Breast epithelium (tissue), 4 donors: ENCODE results near the gene KPNA1. TPM values are rescaled to one million over a fixed set of nuclear protein-coding genes. Genes with fewer than 3 reads are reported as not detected.

ENCODE experiments used
- DNase-seq, 2 donors: peaks; one replicate each; pipeline ENCODE4 v3.0.0-alpha.2; 2019; ENCODE audit warnings: low spot score in 2 of 2
- H3K27ac ChIP-seq, 2 donors: fragments of 200-600 bp; sonication (generic) in 1 of 2; one replicate each; pipeline ENCODE4 v1.5.1; 2016 to 2019; ENCODE audit warnings: mild to moderate bottlenecking in 1 of 2
- H3K27me3 ChIP-seq, 2 donors: fragments of 200-600 bp; sonication (generic) in 1 of 2; one replicate each; pipeline versions ENCODE4 v1.5.1 to v1.6.0; 2017 to 2019; ENCODE audit warnings: control low read depth in 1 of 2, mild to moderate bottlenecking in 1 of 2
- H3K36me3 ChIP-seq: fragments of 200-600 bp; one replicate; pipeline ENCODE4 v1.5.1; 2019
- H3K4me1 ChIP-seq, 2 donors: fragments of 200-600 bp; sonication (generic); one replicate each; pipeline ENCODE4 v1.5.1; 2016 to 2019; ENCODE audit warnings: control low read depth in 1 of 2
- H3K4me3 ChIP-seq, 3 donors: fragments of 200-600 bp; sonication (generic); 1 replicate in 2 of 3; 2 replicates in 1 of 3; pipeline ENCODE4 v1.5.1; 2016 to 2019; ENCODE audit warnings: mild to moderate bottlenecking in 3 of 3, moderate library complexity in 2 of 3
- H3K9me3 ChIP-seq, 2 donors: fragments of 200-600 bp; sonication (generic) in 1 of 2; one replicate each; pipeline ENCODE4 v1.5.1; 2016 to 2019; ENCODE audit warnings: control low read depth in 1 of 2
- POLR2A ChIP-seq: fragments of 450-650 bp; IDR thresholded peaks from one replicate; pipeline ENCODE4 v1.6.1; 2016; ENCODE audit warnings: antibody characterized with exemption, mild to moderate bottlenecking, moderate library complexity
- POLR2AphosphoS5 ChIP-seq, 3 donors: sonication (generic); formaldehyde crosslinking; IDR thresholded peaks; one replicate each; pipeline ENCODE4 v1.6.1; 2017; ENCODE audit warnings: antibody characterized with exemption in 3 of 3
- intact Hi-C: fragments of 100-400 bp; cut with DNase I; formaldehyde crosslinking; loops from one replicate; pipeline ENCODE4 v1.15.1; 2023; ENCODE audit warnings: low total_unique reads
- total RNA-seq, 3 donors: library from RNA; depleted of rRNA; stranded (reverse); fragments of >200 nt; gene quantifications; one replicate each; pipeline ENCODE4 v1.1.0, GENCODE V29; 2016
- TF ChIP-seq, protein P1 (sequence below), 3 donors: fragments of 450-650 bp; IDR thresholded peaks; one replicate each; pipeline ENCODE4 v1.5.1; 2016 to 2017; ENCODE audit warnings: antibody characterized with exemption in 3 of 3, mild to moderate bottlenecking in 3 of 3, moderate library complexity in 3 of 3

Gene KPNA1
- total RNA-seq, 3 donors from 2014 or later, result 40.3 to 51.7 (median 42.4) TPM

- Histone ChIP-seq H3K27ac (no peak overlapping the region), H3K36me3 (peaks cover under 1% of the 10 kb centered on the region)
- DNase-seq, result no peak
Observed at GRCh38 chr3:122560680-122561079, 45.9 kb upstream of the KPNA1 start.

DNA sequence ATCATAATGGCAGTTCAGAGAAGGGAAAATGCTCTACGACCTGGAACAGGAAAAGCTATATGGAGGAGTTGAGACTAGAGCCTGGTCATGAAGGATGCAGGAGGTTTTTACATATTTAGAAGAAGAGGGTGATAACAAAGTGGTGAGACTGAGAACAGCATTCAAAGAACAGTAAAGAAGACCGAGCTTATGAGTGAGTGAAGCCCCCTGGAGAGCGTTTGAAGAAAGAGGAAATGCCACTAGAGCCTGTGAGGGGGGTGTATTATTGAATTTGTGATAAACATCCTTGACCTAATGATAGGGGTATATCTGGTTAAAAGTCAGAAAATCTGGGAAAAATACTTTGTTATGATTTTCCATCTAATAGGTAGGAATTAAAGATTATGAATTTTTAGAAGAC lies 45.2 kb upstream of the KPNA1 start:
- no peaks in the 10 kb centered on the region for H3K9me3 ChIP-seq
- DNase-seq, result no peak
- TF ChIP-seq POLR2AphosphoS5 (IDR thresholded peaks at IDR 0.05), result no peak
- TF ChIP-seq, protein P1, sequence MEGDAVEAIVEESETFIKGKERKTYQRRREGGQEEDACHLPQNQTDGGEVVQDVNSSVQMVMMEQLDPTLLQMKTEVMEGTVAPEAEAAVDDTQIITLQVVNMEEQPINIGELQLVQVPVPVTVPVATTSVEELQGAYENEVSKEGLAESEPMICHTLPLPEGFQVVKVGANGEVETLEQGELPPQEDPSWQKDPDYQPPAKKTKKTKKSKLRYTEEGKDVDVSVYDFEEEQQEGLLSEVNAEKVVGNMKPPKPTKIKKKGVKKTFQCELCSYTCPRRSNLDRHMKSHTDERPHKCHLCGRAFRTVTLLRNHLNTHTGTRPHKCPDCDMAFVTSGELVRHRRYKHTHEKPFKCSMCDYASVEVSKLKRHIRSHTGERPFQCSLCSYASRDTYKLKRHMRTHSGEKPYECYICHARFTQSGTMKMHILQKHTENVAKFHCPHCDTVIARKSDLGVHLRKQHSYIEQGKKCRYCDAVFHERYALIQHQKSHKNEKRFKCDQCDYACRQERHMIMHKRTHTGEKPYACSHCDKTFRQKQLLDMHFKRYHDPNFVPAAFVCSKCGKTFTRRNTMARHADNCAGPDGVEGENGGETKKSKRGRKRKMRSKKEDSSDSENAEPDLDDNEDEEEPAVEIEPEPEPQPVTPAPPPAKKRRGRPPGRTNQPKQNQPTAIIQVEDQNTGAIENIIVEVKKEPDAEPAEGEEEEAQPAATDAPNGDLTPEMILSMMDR (IDR thresholded peaks at IDR 0.05), result no peak
- TF ChIP-seq POLR2A, result no peak
- intact Hi-C loops, result no loop called here
- no peaks in the 10 kb centered on the region for H3K27me3 ChIP-seq
- H3K27ac ChIP-seq, result no peak overlapping the region
- H3K4me3 ChIP-seq, result no peak overlapping the region
- peaks cover 8% of the 10 kb centered on the region for H3K36me3 ChIP-seq
- peaks cover 0 to 9% of the 10 kb centered on the region in 2 donors for H3K4me1 ChIP-seq

More at GRCh38 chr3:122560680-122561079, 45.9 kb upstream of the KPNA1 start:
- intact Hi-C loops, result no loop called here
- H3K4me3 ChIP-seq, result no peak overlapping the region
- H3K4me1 ChIP-seq, result peaks cover 0 to 9% of the 10 kb centered on the region in 2 donors
- TF ChIP-seq POLR2A, result no peak
- TF ChIP-seq, protein P1 (IDR thresholded peaks at IDR 0.05), result peak in 2 of 3 donors; percentile 44 to 47
- no peaks in the 10 kb centered on the region for H3K9me3 ChIP-seq
- no peaks in the 10 kb centered on the region for H3K27me3 ChIP-seq

- intact Hi-C loops, result no loop called here
- Histone ChIP-seq H3K4me3 (no peak overlapping the region), H3K27me3 (no peaks in the 10 kb centered on the region), H3K9me3 (no peaks in the 10 kb centered on the region), H3K27ac (no peak overlapping the region), H3K4me1 (peaks cover 0 to 9% of the 10 kb centered on the region in 2 donors), H3K36me3 (peaks cover 9% of the 10 kb centered on the region)
- TF ChIP-seq, protein P1 (IDR thresholded peaks at IDR 0.05), result no peak
- TF ChIP-seq POLR2AphosphoS5 (IDR thresholded peaks at IDR 0.05), result no peak
- TF ChIP-seq POLR2A, result no peak
- DNase-seq, result no peak
Observed at GRCh38 chr3:122558605-122559004, 43.9 kb upstream of the KPNA1 start.

DNA sequence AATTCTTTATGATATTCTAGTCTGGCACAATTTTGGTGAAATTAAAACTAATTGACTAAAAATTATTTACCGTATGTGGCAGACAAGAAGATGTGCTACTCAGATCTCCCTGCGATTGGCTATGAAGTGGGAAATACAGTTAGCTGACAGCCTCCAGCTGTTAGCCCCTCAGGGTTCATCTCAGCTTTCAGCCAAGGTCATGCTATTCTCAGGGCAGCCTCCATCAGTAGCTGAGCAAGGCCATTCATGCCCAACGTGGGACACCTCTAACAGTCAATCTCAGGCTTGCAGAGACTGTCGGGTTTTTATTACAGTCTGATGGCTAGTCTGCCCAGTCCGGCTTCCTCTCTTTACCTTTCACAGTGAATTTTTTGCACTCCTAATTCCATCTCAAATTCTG lies 42.6 kb upstream of the KPNA1 start:
- TF ChIP-seq, protein P1 (IDR thresholded peaks at IDR 0.05), result no peak
- TF ChIP-seq POLR2A, result no peak
- TF ChIP-seq POLR2AphosphoS5 (IDR thresholded peaks at IDR 0.05), result no peak
- intact Hi-C loops, result no loop called here
- Histone ChIP-seq H3K27ac (no peak overlapping the region), H3K27me3 (no peaks in the 10 kb centered on the region), H3K4me3 (no peak overlapping the region), H3K36me3 (peaks cover 9% of the 10 kb centered on the region), H3K4me1 (peaks cover 0 to under 1% of the 10 kb centered on the region in 2 donors), H3K9me3 (no peaks in the 10 kb centered on the region)
- no peak for DNase-seq

DNA sequence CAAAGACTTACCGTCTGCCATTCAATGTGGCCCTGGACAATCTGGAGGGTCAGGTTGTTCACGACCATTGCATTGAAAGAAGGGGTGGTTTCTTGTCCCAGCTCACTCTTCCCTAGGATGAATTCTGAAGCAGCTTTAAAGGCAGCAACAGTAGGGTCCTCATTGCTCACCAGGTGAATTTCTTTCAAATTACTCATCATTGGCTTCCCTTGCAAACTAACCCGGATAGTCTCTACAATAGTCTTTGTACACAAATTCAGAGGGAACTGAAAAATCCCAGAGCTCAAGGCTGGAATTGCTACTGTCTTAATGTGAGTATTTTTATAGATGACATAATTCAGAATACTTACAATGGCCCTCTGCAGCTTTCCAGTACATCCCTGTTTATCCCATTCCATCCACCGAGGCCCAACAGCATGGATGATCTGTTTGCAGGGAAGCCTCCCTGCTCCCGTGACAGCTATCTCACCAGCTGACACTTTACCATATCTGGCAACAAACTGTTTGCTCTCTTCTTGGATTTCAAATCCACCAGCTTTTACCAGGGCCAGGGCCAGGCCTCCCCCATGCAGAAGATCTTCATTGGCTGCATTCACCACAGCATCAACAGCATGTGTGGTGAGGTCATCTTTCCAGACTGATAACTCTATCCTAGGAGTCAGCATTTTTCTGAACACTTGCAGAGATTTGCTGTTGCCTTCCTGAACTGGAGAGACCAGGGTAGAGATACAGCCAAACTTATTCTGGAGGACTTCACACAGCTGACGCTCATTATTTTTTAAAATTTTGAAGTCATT lies 40.7 kb upstream of the KPNA1 start:
- DNase-seq, result no peak
- Histone ChIP-seq H3K27ac (no peak overlapping the region), H3K27me3 (no peaks in the 10 kb centered on the region), H3K4me1 (no peaks in the 10 kb centered on the region), H3K9me3 (no peaks in the 10 kb centered on the region), H3K36me3 (peaks cover 9% of the 10 kb centered on the region), H3K4me3 (no peak overlapping the region)
- intact Hi-C loops, result no loop called here
- TF ChIP-seq POLR2AphosphoS5 (IDR thresholded peaks at IDR 0.05), result no peak
- no peak for TF ChIP-seq POLR2A
- TF ChIP-seq, protein P1 (IDR thresholded peaks at IDR 0.05), result no peak
